ENCODE results near the gene CHD9.

The CHD9 gene

GRCh38 chr16:53131050-53131362 lies 76.2 kb downstream of the CHD9 start:
- Histone ChIP-seq H3K27me3 (replicated peaks; ENCODE audit: insufficient read depth, low read length) (no peaks in the 10 kb centered on the region), H3K9me2 (replicated peaks; ENCODE audit: insufficient read depth, low read length) (no peaks in the 10 kb centered on the region), H3K4me3 (ENCODE audit: low read length) (peak overlapping the region; percentile 66), H3K79me2 (ENCODE audit: low read length) (peaks cover 18% of the 10 kb centered on the region), H4K20me1 (ENCODE audit: insufficient read depth, low read length) (no peaks in the 10 kb centered on the region), H3K9me3 (replicated peaks; ENCODE audit: insufficient read depth, low read length) (no peaks in the 10 kb centered on the region), H2AFZ (ENCODE audit: low read length) (no peak overlapping the region), H3K4me1 (ENCODE audit: low read length) (peaks cover 4% of the 10 kb centered on the region; the same call in 1 of the 2 replicates), H3K9ac (ENCODE audit: low read length) (peak overlapping the region; percentile 79; the same call in 1 of the 2 replicates), H3K4me2 (ENCODE audit: low read depth, low read length) (no peak overlapping the region), H3F3A (ENCODE audit: insufficient read depth, low read length) (peaks cover 8% of the 10 kb centered on the region), H3K36me3 (replicated peaks; ENCODE audit: insufficient read depth, low read length) (no peaks in the 10 kb centered on the region), H3K27ac (ENCODE audit: low read length) (peak overlapping the region; percentile 86; the same call in 1 of the 2 replicates)
- DNase-seq, result no peak
- TF ChIP-seq EZH2 (optimal IDR thresholded peaks at IDR 0.05; ENCODE audit: low read depth, low read length) (no peak), EZH2phosphoT487 (IDR thresholded peaks at IDR 0.05; ENCODE audit: low read length) (no peak), CTCF (IDR thresholded peaks at IDR 0.05; ENCODE audit: low read length) (no peak)

GRCh38 chr16:53131363-53132071 lies 76.7 kb downstream of the CHD9 start:
- peaks cover 18% of the 10 kb centered on the region for H3K79me2 ChIP-seq (ENCODE audit: low read length)
- peak overlapping the region; percentile 18; the same call in 1 of the 2 replicates for H3K27ac ChIP-seq (ENCODE audit: low read length)
- DNase-seq, result peak; percentile 38
- H3K9ac ChIP-seq (ENCODE audit: low read length), result peak overlapping the region; percentile 79
- no peaks in the 10 kb centered on the region for H3K4me1 ChIP-seq (ENCODE audit: low read length)
- no peaks in the 10 kb centered on the region for H3K9me2 ChIP-seq (replicated peaks; ENCODE audit: insufficient read depth, low read length)
- H4K20me1 ChIP-seq (ENCODE audit: insufficient read depth, low read length), result no peaks in the 10 kb centered on the region
- H3K4me2 ChIP-seq (ENCODE audit: low read depth, low read length), result peak overlapping the region; percentile 74
- peak overlapping the region; percentile 91 for H3K4me3 ChIP-seq (ENCODE audit: low read length)
- no peaks in the 10 kb centered on the region for H3K36me3 ChIP-seq (replicated peaks; ENCODE audit: insufficient read depth, low read length)
- H2AFZ ChIP-seq (ENCODE audit: low read length), result peak overlapping the region; percentile 81
- TF ChIP-seq EZH2phosphoT487 (IDR thresholded peaks at IDR 0.05; ENCODE audit: low read length) (no peak), CTCF (IDR thresholded peaks at IDR 0.05; ENCODE audit: low read length) (no peak), EZH2 (optimal IDR thresholded peaks at IDR 0.05; ENCODE audit: low read depth, low read length) (no peak)
- no peaks in the 10 kb centered on the region for H3K9me3 ChIP-seq (replicated peaks; ENCODE audit: insufficient read depth, low read length)
- H3F3A ChIP-seq (ENCODE audit: insufficient read depth, low read length), result peaks cover 8% of the 10 kb centered on the region
- no peaks in the 10 kb centered on the region for H3K27me3 ChIP-seq (replicated peaks; ENCODE audit: insufficient read depth, low read length)

GRCh38 chr16:53132406-53132805 lies 77.6 kb downstream of the CHD9 start:
- DNase-seq, result no peak
- H2AFZ ChIP-seq (ENCODE audit: low read length), result no peak overlapping the region
- H3K9me3 ChIP-seq (replicated peaks; ENCODE audit: insufficient read depth, low read length), result no peaks in the 10 kb centered on the region
- H3K4me1 ChIP-seq (ENCODE audit: low read length), result no peaks in the 10 kb centered on the region
- no peaks in the 10 kb centered on the region for H3K36me3 ChIP-seq (replicated peaks; ENCODE audit: insufficient read depth, low read length)
- H3K27ac ChIP-seq (ENCODE audit: low read length), result no peak overlapping the region
- no peak for TF ChIP-seq EZH2phosphoT487 (IDR thresholded peaks at IDR 0.05; ENCODE audit: low read length)
- TF ChIP-seq CTCF (IDR thresholded peaks at IDR 0.05; ENCODE audit: low read length), result no peak
- TF ChIP-seq EZH2 (optimal IDR thresholded peaks at IDR 0.05; ENCODE audit: low read depth, low read length), result no peak
- H3K79me2 ChIP-seq (ENCODE audit: low read length), result peaks cover 18% of the 10 kb centered on the region
- H3K4me2 ChIP-seq (ENCODE audit: low read depth, low read length), result peak overlapping the region; percentile 74
- no peaks in the 10 kb centered on the region for H3K9me2 ChIP-seq (replicated peaks; ENCODE audit: insufficient read depth, low read length)
- no peak overlapping the region for H3K4me3 ChIP-seq (ENCODE audit: low read length)
- H3F3A ChIP-seq (ENCODE audit: insufficient read depth, low read length), result peaks cover 8% of the 10 kb centered on the region
- no peaks in the 10 kb centered on the region for H3K27me3 ChIP-seq (replicated peaks; ENCODE audit: insufficient read depth, low read length)
- no peak overlapping the region for H3K9ac ChIP-seq (ENCODE audit: low read length)
- no peaks in the 10 kb centered on the region for H4K20me1 ChIP-seq (ENCODE audit: insufficient read depth, low read length)

Measured in MM.1S (cell line).